HG02973 (cell line): ENCODE measurements around the gene MAP6.

Experiments used
- ATAC-seq: cut with Tn5 transposase; IDR thresholded peaks from one replicate; pipeline ENCODE4 v1.9.1; 2021; ENCODE audit warnings: moderate library complexity; ENCODE audit not compliant: unreplicated experiment

MAP6 gene

DNA sequence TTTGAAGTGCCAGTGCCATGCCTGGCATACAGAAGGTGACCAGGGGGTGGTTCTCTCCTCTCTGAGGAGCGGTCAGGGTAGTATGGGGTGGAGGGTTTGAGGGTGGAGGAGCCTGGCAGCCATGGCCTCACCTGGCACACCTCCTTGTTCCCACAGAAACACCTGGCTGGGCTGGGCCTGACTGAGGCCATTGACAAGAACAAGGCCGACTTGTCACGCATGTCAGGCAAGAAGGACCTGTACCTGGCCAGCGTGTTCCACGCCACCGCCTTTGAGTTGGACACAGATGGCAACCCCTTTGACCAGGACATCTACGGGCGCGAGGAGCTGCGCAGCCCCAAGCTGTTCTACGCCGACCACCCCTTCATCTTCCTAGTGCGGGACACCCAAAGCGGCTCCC is 97.2 kb downstream of the MAP6 start:
- no peak for ATAC-seq

DNA sequence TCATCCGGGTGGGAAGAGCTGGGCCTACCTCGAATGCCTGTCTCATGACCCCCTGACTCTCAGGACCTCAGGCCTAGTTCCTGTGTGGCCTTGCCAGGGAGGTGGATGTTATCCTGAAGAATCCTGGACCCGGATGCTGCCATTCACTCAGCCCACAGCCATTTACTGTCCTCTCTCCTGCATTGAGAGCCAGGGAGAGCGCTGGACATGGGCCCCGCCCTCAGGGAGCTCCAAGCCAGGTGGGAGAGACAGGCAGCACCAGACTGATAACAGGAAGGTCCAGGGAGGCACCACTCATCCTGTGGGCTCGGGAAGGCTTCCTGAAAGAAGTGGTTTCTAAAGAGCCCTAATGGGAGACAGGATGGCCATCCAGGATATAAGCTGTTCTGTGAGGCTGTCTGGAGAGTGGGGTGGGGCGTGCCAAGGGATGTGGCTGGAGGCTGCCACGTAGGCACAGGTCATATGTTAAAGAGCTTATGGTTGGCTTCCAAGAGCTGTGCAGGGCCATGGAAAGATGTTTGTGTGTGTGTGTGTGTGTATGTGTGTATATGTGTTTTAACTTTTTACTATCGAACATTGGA is 98.2 kb downstream of the MAP6 start:
- ATAC-seq = no peak

DNA sequence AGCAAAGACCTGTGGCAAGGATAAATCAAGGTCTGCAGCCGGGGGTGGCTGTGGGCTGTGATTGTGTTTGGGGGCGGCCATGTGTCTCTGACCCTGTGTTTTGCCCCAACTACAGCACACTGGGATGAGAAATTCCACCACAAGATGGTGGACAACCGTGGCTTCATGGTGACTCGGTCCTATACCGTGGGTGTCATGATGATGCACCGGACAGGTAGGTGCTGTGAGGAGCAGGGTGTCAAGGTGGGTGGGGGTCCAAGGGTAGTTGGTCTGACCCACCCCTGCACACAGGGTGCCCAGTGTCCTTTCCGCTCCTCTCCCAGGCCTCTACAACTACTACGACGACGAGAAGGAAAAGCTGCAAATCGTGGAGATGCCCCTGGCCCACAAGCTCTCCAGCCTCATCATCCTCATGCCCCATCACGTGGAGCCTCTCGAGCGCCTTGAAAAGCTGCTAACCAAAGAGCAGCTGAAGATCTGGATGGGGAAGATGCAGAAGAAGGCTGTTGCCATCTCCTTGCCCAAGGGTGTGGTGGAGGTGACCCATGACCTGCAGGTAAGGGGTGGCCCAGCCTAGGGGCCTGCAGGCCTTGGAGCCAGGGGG is 100.1 kb downstream of the MAP6 start:
- no peak for ATAC-seq

DNA sequence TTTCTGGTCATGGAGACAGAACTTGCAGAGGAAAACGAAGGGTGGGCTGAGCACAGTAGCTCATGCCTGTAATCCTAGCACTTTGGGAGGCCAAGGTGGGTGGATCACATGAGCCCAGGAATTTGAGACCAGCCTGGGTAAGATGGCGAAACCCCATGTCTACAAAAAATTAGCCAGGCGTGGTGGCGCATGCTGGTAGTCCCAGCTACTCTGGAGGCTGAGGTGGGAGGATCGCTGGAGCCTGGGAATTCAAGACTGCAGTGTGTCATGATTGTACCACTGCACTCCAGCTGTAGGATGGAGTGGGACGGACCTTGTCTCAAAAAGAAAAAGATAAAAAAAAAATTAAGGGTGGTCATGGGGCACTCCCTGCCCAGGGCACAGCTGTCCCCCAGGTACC is 100.9 kb downstream of the MAP6 start:
- no peak for ATAC-seq

DNA sequence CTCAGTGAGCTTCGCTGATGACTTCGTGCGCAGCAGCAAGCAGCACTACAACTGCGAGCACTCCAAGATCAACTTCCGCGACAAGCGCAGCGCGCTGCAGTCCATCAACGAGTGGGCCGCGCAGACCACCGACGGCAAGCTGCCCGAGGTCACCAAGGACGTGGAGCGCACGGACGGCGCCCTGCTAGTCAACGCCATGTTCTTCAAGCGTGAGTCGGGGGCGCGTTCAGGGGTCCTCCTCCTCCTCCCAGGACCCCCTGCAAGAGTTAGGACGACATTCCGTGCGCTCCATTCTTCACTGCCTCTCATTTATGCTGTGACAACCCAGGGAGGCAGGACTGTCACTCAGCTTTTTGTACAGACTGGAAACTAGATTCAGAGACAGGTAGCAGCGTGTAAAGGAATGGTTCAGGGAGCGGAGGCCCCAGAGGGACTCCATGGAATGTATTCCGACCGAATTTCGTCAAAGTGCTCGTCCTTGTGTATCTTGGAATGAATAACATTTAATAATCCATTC is 102.0 kb downstream of the MAP6 start:
- no peak for ATAC-seq

DNA sequence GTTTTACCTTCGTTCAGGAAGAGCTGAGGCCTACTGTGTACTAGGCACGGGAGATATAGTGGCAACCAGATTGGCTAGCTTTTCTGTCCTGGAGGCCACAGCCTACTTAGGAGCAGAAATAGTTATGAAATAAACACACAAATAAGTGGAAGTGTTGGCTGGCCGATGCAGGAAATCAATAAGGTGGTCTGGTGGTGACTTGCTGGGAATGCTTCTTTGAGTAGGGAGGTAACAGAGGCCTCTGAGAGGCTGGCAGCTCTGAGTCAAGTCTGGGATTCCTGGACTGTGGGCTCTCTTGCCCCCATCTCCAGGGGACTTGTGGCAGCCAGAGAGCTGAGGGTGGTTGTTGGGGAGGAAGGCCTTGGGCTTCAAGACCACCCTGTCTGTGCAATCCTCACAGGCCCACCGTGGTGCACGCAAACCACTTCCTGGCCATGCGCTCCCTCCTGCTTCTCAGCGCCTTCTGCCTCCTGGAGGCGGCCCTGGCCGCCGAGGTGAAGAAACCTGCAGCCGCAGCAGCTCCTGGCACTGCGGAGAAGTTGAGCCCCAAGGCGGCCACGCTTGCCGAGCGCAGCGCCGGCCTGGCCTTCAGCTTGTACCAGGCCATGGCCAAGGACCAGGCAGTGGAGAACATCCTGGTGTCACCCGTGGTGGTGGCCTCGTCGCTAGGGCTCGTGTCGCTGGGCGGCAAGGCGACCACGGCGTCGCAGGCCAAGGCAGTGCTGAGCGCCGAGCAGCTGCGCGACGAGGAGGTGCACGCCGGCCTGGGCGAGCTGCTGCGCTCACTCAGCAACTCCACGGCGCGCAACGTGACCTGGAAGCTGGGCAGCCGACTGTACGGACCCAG is 102.7 kb downstream of the MAP6 start:
- no peak for ATAC-seq

DNA sequence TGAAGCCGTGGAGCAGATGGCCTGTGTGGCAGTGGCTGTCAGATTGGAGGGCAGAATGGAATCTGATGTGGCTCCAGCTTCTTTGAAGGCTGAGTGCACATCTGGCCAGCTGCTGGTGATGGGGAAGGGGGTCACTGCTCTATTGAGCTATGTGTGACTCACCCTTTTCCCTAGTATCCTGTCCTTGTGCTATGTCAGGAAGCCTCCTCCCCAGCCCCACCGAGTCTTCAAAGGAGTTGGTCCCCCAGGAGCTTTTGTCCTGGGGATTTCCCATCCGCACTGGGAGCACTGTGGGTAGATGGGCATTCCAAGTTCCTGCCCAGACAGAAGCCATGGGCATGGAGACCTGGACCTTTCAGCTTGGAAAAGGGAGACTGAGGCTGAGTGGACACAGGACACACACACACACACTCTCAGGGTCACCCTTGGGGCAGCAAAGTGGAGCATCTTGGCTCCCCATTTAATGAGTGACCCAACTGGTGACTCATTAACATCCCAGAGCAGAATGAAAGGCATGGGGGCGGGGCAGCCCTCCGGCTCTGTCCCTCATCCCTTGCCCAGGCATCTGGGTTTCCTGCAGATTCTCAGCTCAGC is 103.5 kb downstream of the MAP6 start:
- ATAC-seq = no peak

DNA sequence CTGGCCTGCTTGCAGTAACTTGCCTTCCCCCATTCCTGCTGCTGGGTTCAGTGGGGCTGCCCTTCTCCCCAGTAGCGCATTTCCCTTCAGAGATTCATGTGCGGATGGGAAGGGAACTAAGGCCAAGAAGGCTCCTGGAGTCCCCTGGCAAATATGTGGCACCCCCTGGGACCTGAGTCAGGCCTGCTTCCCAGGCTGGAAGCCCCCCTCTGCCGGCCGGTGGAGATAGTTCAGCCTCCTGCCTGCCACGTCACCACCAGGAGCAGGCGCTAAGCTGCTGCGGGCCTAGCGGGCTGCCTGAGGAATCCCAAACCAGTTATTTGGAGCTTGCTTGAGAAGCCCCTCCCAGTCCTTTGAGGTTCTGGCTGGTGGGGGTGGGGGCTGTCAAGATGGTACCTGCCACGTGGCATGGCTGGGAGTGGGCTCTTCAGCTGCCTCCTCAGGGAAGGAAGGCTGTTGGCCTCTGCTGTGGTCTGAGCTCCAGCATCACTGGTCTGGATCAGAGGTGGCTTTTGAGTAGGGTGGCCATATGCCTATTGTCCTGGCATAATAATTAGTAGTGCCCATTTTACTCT is 104.8 kb downstream of the MAP6 start:
- ATAC-seq = no peak

DNA sequence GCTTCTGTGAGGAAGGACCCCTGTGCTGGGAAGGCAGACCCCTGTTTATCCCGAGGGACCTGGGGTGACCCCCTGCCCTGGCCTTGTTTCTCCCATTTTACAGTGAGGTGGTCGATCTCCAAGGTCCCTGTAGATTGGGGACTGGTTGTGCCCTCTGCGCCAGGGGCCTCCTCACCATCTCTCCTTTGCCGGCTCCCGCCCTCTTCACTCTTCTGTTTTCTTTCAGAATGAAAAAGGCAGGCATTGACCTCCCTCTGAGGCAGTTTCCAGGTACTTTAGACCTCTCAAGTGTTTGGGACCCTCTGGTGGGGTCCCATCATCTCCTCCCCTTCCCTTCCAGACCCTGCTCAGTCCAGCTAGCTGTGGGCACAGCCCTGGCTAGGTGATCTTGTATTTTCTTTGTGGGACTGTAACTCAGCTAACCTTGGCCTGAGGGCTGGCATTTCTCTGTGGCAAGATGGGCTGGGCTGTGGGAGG is 105.3 kb downstream of the MAP6 start:
- ATAC-seq = no peak

DNA sequence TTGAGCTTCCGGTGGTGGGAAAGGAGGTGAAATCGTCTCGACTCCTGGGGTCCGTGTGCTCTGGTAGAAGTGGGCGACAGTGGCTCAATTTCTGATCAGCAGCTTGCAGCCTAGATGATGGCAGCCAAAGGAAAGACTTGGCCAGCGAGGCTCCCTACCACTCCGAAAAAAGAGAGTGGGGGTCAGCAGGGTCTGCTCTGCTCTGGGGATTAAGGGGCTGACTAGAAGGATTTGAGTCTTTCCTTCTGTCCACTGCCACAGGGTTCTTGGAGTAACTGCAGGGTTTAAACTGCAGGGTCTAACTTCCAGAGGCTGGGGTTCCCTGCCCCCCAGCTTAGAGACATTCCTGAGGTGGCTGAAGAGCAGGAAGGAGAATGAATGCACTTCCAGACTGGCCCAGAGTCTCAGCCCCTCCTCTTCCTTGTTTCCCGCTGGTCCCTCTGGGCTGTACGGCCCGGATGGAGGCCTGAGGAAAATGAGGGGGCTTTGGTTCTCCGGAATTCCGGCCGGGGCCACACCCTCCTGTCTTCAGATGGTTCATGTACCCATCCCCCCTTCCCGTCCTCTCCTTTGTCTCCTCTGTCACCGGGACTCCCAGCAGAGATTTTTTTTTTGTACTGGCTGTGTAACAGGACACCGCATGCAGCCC is 105.9 kb downstream of the MAP6 start:
- ATAC-seq = no peak

DNA sequence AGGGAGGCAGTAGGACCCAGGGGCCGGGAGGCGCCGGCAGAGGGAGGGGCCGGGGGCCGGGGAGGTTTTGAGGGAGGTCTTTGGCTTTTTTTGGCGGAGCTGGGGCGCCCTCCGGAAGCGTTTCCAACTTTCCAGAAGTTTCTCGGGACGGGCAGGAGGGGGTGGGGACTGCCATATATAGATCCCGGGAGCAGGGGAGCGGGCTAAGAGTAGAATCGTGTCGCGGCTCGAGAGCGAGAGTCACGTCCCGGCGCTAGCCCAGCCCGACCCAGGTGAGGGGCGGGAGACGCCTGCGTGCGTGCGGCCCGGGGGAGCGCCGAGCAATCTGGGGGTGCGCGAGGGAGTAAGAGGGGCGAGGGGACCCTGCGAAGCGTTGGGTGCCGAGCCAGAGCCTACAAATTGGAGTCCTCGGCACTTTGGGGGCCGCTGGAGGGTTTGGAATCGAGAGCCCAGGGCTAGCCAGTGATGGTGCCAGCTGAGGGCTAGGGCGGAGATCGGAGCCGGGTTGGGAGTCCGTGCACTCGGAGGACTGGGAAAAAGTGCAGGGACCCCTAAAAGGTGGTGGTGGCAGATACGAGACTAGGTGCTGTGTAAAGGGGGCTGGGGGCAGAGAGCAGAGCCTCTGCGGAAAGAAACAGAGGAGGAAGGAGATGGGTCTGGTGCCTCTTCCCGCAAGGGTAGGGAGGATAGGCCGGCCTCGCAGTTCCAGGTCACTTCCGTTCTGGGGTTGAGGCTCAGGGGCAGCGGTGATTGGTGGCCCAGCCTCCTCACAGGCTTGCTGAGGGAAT is 106.6 kb downstream of the MAP6 start, which contains the start of gene SERPINH1:
SERPINH1 (plus strand) TSS at position 206 of the 788 bp plus-strand sequence. CDS start 4,097 bp downstream, outside the sequence.
- ATAC-seq = peak; percentile 68

DNA sequence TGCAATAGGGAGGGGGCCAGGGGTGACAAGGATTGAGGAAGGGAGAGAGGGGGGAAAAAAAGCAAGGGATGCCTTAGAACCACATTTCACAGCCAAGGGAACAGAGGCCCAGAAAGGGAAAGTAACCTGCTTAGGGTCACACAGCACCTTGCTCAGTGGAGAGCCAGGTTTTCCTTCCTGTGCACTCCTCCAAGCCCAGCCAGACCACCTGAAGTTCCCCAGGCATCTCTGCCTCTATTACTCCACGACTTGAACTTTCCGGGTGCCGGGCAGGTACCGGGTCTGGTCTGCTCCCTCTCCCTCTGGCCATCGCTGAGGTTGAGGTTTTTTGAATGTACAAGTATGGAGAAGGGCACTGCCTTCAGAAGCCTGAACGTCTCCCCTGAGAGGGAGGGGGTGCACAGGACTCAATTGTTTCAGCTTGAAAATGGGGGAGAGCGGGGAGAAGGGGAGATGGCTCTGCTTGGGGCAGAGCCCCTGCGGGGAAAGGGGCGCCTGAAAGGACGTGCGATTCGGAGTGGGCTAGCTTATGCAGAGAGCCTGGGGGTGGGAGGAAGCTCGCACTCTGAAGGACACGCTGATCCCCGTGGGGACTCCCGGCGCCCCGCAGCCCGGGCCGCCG is 107.3 kb downstream of the MAP6 start:
- no peak for ATAC-seq

DNA sequence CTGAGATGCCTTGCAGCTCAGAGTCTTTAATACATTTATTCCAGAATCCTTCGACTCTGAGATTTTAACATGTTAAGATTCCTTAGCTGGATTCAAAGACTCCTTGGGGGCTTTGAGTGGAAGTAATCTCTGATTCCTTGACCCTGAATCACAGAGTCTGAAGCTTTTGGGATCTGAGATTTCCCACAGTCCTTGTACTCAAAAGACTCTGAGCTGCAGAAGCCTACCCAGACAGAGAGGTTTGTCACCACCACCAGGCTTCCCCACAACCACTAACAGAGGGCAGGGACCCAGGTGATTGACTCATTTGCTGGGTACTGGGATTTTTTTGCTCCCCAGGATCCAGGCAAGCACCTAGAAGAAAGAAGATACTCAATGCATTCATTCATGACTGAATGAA is 108.2 kb downstream of the MAP6 start:
- no peak for ATAC-seq

DNA sequence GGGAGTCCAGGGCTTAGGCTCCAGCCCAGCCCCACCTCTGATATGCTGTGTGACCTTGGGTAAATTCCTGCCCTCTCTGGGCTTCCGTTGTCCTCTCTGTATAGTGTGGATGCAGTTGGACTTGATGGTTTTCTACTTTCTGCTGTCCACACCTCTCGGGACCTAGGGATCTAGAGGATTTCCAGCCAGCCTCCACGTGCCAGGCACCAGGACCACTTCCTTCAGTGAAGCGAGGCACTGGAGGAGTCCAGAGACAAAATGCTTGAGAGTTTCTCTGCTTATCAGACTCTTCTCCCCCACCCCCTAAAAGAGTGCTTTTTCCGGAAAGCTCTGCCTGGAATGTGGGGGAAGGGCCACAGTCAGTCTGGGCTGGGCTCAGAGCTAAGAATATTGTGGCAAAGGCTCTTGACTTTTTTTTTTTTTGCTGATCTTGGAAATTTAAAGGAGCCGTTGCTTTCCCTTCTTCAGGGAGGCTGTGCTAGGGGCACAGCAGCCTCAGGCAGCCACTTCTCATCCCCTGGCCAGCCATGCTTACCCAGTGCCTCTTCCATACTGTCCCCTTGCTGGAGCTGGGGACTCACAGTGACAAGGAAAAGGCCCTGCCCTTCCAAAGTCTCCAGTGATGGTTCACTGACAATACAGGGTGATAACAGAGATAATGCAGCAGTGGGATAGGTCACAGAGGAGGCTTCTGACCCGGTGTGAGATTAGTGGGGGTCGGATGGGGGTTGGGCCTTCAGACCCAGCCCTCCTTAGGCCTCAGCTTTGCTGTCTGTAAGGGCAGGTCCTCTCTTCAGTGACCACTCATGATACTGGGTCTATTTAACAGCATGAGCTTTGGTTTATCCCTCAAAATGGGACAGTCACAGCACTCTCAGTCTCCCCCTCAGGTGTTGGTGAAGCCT is 109.6 kb downstream of the MAP6 start:
- no peak for ATAC-seq

DNA sequence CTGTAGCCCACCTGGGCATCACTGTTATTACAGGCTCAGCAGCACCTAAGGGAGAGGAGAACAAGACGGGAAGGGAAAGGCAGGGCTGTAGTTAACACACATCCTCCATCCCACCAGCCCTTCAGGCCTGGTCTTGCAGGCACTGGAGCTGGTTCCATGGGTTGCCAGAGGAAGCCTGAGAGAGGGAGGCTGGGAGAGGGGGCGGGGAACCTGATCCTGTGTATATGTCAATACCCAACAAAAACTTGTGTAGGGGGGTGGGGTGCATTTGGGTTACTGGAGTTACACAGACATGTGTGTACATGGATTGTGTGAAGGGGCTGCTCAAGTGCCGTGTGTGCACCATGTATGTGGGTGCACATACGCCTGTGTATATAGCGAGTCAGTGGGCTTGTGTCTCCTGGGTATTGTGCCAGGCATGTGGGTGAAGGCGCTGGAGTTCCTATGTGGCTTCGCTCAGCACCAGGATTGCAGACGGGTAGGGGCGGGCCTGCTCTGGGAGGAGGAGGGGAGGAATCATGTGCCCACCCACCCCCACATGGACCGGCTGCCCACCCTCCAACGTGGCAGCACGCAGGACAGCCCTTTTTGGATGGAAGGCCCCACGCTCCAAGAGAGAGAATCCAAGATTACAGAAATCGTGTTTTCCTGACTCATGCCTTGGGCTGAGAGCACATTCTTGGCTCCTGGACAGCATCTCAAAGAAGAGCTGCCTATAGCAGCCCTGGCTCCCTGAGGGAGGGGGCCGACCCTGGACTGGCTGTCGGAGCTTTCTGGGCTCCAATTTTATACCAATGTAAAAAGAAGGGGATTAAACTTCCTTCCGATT is 111.0 kb downstream of the MAP6 start:
- no peak for ATAC-seq

DNA sequence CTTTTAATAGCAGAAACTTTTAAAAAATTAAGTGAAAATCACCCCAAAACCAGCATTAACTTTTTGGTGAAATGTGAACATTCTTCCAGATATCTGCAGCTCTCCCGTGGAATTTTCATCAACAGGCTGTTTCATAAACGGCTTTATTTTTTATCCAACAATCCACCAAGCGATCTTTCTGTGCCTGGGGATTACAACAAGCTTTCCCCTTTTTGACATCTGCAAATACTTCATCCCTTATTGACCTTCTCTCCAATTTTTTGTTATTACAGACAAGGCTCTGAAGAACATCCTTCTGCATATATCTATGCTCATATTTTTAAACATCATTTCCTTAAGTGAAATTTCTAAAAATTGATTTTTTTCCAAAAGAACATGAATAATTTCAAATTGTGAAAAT is 112.6 kb downstream of the MAP6 start:
- ATAC-seq = no peak

DNA sequence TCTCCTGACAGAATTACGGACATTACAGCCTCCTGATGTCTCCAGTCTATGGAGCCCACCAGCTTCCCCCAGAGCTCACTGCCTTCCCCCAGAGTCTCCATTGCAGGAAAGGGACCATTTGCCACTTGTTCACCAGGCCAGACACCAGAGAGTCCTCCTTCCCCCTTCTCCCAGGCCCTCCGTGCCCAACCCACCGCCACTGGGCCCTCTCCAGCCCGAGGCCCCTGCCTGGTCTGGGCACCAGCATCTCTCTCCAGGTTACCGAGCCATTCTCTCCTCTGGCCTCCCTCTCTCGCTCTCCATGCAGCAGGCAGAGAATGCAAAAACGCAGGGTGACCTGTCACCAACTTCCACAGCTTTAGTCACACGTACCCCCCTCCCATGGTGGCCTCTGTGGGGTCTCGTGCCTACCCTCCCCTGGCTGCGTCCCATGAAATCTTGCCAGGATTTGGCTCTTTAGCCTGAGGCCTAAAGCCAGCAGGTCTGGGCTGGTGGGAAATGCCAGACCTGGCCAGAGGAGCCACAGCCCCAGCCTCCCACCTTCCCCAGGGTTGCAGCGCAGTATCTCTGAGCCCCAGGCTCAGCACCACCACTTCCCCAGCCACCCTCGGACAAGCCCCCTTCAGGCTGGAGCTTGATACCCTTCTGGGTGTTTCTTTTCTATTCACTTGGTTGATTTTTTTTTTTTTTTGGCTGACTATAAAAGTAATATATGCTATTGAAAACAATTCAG is 113.6 kb downstream of the MAP6 start:
- ATAC-seq = no peak
